Right lobe of liver (tissue), 6 donors: Measurements from ENCODE around the gene HBG1. TPM values are rescaled to one million over a fixed set of nuclear protein-coding genes. Genes with fewer than 3 reads are reported as not detected.

Experiments used
- ATAC-seq, 4 donors: fragments of 200-7000 bp; cut with Tn5 transposase; one replicate each; pipeline ENCODE4 v1.9.1; 2020; ENCODE audit warnings: mild to moderate bottlenecking in 4 of 4, moderate library complexity in 4 of 4
- DNase-seq, 3 donors: peaks; one replicate each; pipeline ENCODE4 v3.0.0-alpha.2; 2020
- H3K27ac ChIP-seq, 3 donors: fragments of 200-600 bp; one replicate each; pipeline ENCODE4 v1.8.0; 2022
- H3K27me3 ChIP-seq, 2 donors: fragments of 200-600 bp; one replicate each; pipeline ENCODE4 v1.8.0; 2022
- H3K36me3 ChIP-seq, 4 donors: fragments of 200-600 bp; sonication (generic) in 1 of 4; one replicate each; pipeline versions ENCODE4 v1.5.1 to v1.8.0; 2017 to 2022; ENCODE audit warnings: control low read depth in 1 of 4
- H3K4me1 ChIP-seq, 4 donors: fragments of 200-600 bp; sonication (generic) in 1 of 4; one replicate each; pipeline versions ENCODE4 v1.5.1 to v1.8.0; 2017 to 2022; ENCODE audit warnings: control low read depth in 1 of 4
- H3K4me3 ChIP-seq, 3 donors: fragments of 200-600 bp; one replicate each; pipeline ENCODE4 v1.8.0; 2022
- H3K9me3 ChIP-seq, 4 donors: fragments of 200-600 bp; sonication (generic) in 1 of 4; one replicate each; pipeline versions ENCODE4 v1.5.1 to v1.8.0; 2017 to 2022; ENCODE audit warnings: control low read depth in 1 of 4
- CTCF ChIP-seq, 4 donors: fragments of 200-600 bp in 3 of 4; fragments of 450-650 bp in 1 of 4; IDR thresholded peaks; one replicate each; pipeline versions ENCODE4 v1.5.1 to v1.8.0; 2016 to 2022; ENCODE audit warnings: antibody characterized with exemption in 4 of 4, mild to moderate bottlenecking in 2 of 4
- POLR2A ChIP-seq: fragments of 450-650 bp; IDR thresholded peaks from one replicate; pipeline ENCODE4 v1.6.1; 2017; ENCODE audit warnings: antibody characterized with exemption, mild to moderate bottlenecking
- WGBS: methylation state at CpG from one replicate; pipeline ENCODE4 v1.1.6; 2018; ENCODE audit warnings: low coverage, low lambda C conversion rate; ENCODE audit not compliant: insufficient coverage; ENCODE audit errors: missing lambda C conversion rate; 5-methylcytosine and 5-hydroxymethylcytosine counted together
- intact Hi-C, 2 donors: fragments of 100-400 bp; cut with DNase I; formaldehyde crosslinking; loops; one replicate each; pipeline versions ENCODE4 v1.11.2 to v1.14.1; 2022
- total RNA-seq, 6 experiments: library from RNA; depleted of rRNA in 2 of 6; stranded (reverse); fragments of >200 nt in 2 of 6; fragmentation: NEBNext Ultra II Directional in 3 of 6; extraction: Animal tissue kit (Norgen Biotek cat#: 25700) in 3 of 6; gene quantifications; one replicate each; pipeline versions ENCODE4 v1.1.0 to v1.2.4, GENCODE V29; 2016 to 2023
- donor health status: DM: no; HTN: yes; CAD: no.
- donor health status: DM: no; HTN: no; CAD: no.
- donor health status: DM: no; HTN: no; CAD: no.
- donor health status: DM: no; HTN: yes; CAD: no.
- donor health status: DM: no; HTN: yes; CAD: no.

The HBG1 gene
- total RNA-seq, 6 experiments from 2014 or later = not detected

- 48% methylated on average over 3 of the region's 3 CpGs for WGBS
- TF ChIP-seq POLR2A (no peak), CTCF (IDR thresholded peaks at IDR 0.05) (no peak)
- H3K27me3 ChIP-seq = no peaks in the 10 kb centered on the region
- no peak within 1 kb of the TSS for H3K27ac ChIP-seq
- no peak within 1 kb of the TSS for H3K4me3 ChIP-seq
- no peaks in the 10 kb centered on the region for H3K36me3 ChIP-seq
- ATAC-seq = peak in 1 of 4 donors; percentile 28
- intact Hi-C loops = no loop called here
- H3K4me1 ChIP-seq = no peaks in the 10 kb centered on the region
- H3K9me3 ChIP-seq = no peaks in the 10 kb centered on the region
- DNase-seq = peak in 1 of 3 donors; percentile 28
Measured at GRCh38 chr11:5226732-5227310, 22.8 kb downstream of the HBG1 start, which contains the start of gene HBB. Gene HBB, minus strand, starts transcription at chr11:5227071. Its CDS starts 50 bp downstream, at chr11:5227021.

- 49% methylated on average over 2 of the region's 2 CpGs for WGBS
- TF ChIP-seq POLR2A = no peak
- no peaks in the 10 kb centered on the region for H3K9me3 ChIP-seq
- no peaks in the 10 kb centered on the region for H3K4me1 ChIP-seq
- intact Hi-C loops = no loop called here
- no peaks in the 10 kb centered on the region for H3K27me3 ChIP-seq
- no peak overlapping the region for H3K4me3 ChIP-seq
- DNase-seq = no peak
- peak in 1 of 4 donors; percentile 77 for ATAC-seq
- H3K27ac ChIP-seq = no peak overlapping the region
- no peaks in the 10 kb centered on the region for H3K36me3 ChIP-seq
Measured at GRCh38 chr11:5225480-5225871, 24.2 kb downstream of the HBG1 start.

GRCh38 chr11:5224538-5225479 lies 24.8 kb downstream of the HBG1 start:
- 47% methylated on average over 6 of the region's 6 CpGs for WGBS
- Histone ChIP-seq H3K27ac (no peak overlapping the region), H3K4me1 (no peaks in the 10 kb centered on the region), H3K36me3 (no peaks in the 10 kb centered on the region), H3K27me3 (no peaks in the 10 kb centered on the region), H3K4me3 (no peak overlapping the region), H3K9me3 (no peaks in the 10 kb centered on the region)
- TF ChIP-seq CTCF (IDR thresholded peaks at IDR 0.05) (no peak), POLR2A (no peak)
- intact Hi-C loops = no loop called here
- no peak for DNase-seq
- peak in 1 of 4 donors; percentile 87 for ATAC-seq

GRCh38 chr11:5223686-5224085 lies 26.0 kb downstream of the HBG1 start:
- no peak overlapping the region for H3K4me3 ChIP-seq
- no peaks in the 10 kb centered on the region for H3K36me3 ChIP-seq
- no peak overlapping the region for H3K27ac ChIP-seq
- TF ChIP-seq CTCF (IDR thresholded peaks at IDR 0.05) (no peak), POLR2A (no peak)
- no peaks in the 10 kb centered on the region for H3K4me1 ChIP-seq
- no peaks in the 10 kb centered on the region for H3K9me3 ChIP-seq
- no peak for DNase-seq
- WGBS = 29% methylated on average over 1 of the region's 1 CpG
- no peak for ATAC-seq
- intact Hi-C loops = no loop called here
- no peaks in the 10 kb centered on the region for H3K27me3 ChIP-seq

GRCh38 chr11:5223146-5223545 lies 26.5 kb downstream of the HBG1 start:
- WGBS = 54% methylated on average over 6 of the region's 6 CpGs
- intact Hi-C loops = no loop called here
- TF ChIP-seq CTCF (IDR thresholded peaks at IDR 0.05) (no peak), POLR2A (no peak)
- Histone ChIP-seq H3K4me3 (no peak overlapping the region), H3K27ac (no peak overlapping the region), H3K27me3 (no peaks in the 10 kb centered on the region), H3K36me3 (no peaks in the 10 kb centered on the region), H3K9me3 (no peaks in the 10 kb centered on the region), H3K4me1 (no peaks in the 10 kb centered on the region)
- no peak for DNase-seq
- ATAC-seq = no peak
